Adipocyte (in vitro differentiated cells): Measurements from ENCODE around the gene PDZD2.
"Not testable (repeated sequence)": the region's sequence is repeated elsewhere in the genome, so short reads cannot be mapped to it uniquely, and the experiment has no call there.

Experiments
- DNase-seq: peaks from one replicate; pipeline ENCODE4 v3.0.0-alpha.2; 2015; ENCODE audit warnings: low read depth
- H3K27me3 ChIP-seq: replicated peaks from 2 replicates; pipeline ENCODE4 v1.7.0; 2013; ENCODE audit warnings: mild to moderate bottlenecking, low read length, moderate library complexity; ENCODE audit not compliant: control insufficient read depth, insufficient read depth
- H3K36me3 ChIP-seq: 2 replicates; pipeline ENCODE4 v1.7.0; 2013; ENCODE audit warnings: low read length, mild to moderate bottlenecking, moderate library complexity; ENCODE audit not compliant: control insufficient read depth, insufficient read depth, severe bottlenecking
- H3K4me1 ChIP-seq: 2 replicates; pipeline ENCODE4 v1.7.0; 2013; ENCODE audit warnings: mild to moderate bottlenecking, low read length, moderate library complexity; ENCODE audit not compliant: control insufficient read depth, insufficient read depth
- H3K4me3 ChIP-seq: 2 replicates; pipeline ENCODE4 v1.7.0; 2013; ENCODE audit warnings: mild to moderate bottlenecking, low read length, moderate library complexity
- H3K9ac ChIP-seq: 2 replicates; pipeline ENCODE4 v1.7.0; 2013; ENCODE audit warnings: mild to moderate bottlenecking, low read length, moderate library complexity
- H3K9me3 ChIP-seq: 2 replicates; pipeline ENCODE4 v1.7.0; 2013; ENCODE audit warnings: mild to moderate bottlenecking, low read length, moderate library complexity; ENCODE audit not compliant: control insufficient read depth

PDZD2 gene

GRCh38 chr5:31720004-31720403, 81.1 kb downstream of the PDZD2 start:
- no peaks in the 10 kb centered on the region for H3K9me3 ChIP-seq
- no peak overlapping the region for H3K4me3 ChIP-seq
- H3K4me1 ChIP-seq: peaks cover 3% of the 10 kb centered on the region
- H3K27me3 ChIP-seq: peaks cover 40% of the 10 kb centered on the region
- no peak for DNase-seq
- no peaks in the 10 kb centered on the region for H3K36me3 ChIP-seq
- H3K9ac ChIP-seq: no peak overlapping the region

- peaks cover 3% of the 10 kb centered on the region for H3K4me1 ChIP-seq
- no peak for DNase-seq
- no peak overlapping the region for H3K4me3 ChIP-seq
- H3K9ac ChIP-seq: no peak overlapping the region
- H3K36me3 ChIP-seq: no peaks in the 10 kb centered on the region
- peaks cover 31% of the 10 kb centered on the region for H3K27me3 ChIP-seq
- H3K9me3 ChIP-seq: no peaks in the 10 kb centered on the region
These were observed 81.9 kb downstream of the PDZD2 start for GRCh38 chr5:31720811-31721345.

GRCh38 chr5:31722111-31722510, 83.2 kb downstream of the PDZD2 start:
- no peak overlapping the region for H3K4me3 ChIP-seq
- H3K9ac ChIP-seq: no peak overlapping the region
- no peak for DNase-seq
- H3K9me3 ChIP-seq: no peaks in the 10 kb centered on the region
- peaks cover 25% of the 10 kb centered on the region for H3K27me3 ChIP-seq
- H3K36me3 ChIP-seq: no peaks in the 10 kb centered on the region
- H3K4me1 ChIP-seq: peaks cover 3% of the 10 kb centered on the region

GRCh38 chr5:31725996-31726395, 87.1 kb downstream of the PDZD2 start:
- Histone ChIP-seq H3K9ac (no peak overlapping the region), H3K27me3 (no peaks in the 10 kb centered on the region), H3K9me3 (no peaks in the 10 kb centered on the region), H3K4me3 (no peak overlapping the region), H3K4me1 (peaks cover 7% of the 10 kb centered on the region), H3K36me3 (no peaks in the 10 kb centered on the region)
- DNase-seq: no peak

- Histone ChIP-seq H3K4me3 (no peak overlapping the region), H3K4me1 (peaks cover 7% of the 10 kb centered on the region), H3K9me3 (no peaks in the 10 kb centered on the region), H3K36me3 (no peaks in the 10 kb centered on the region), H3K27me3 (no peaks in the 10 kb centered on the region), H3K9ac (no peak overlapping the region)
- no peak for DNase-seq
These were observed 88.0 kb downstream of the PDZD2 start for GRCh38 chr5:31726952-31727351.

- Histone ChIP-seq H3K9me3 (no peaks in the 10 kb centered on the region), H3K9ac (no peak overlapping the region), H3K4me3 (no peak overlapping the region), H3K4me1 (peaks cover 4% of the 10 kb centered on the region), H3K27me3 (no peaks in the 10 kb centered on the region), H3K36me3 (no peaks in the 10 kb centered on the region)
- no peak for DNase-seq
These were observed 89.1 kb downstream of the PDZD2 start for GRCh38 chr5:31728039-31728438.

GRCh38 chr5:31728806-31729205, 89.9 kb downstream of the PDZD2 start:
- not testable (repeated sequence) for H3K27me3 ChIP-seq, H3K4me3 ChIP-seq, H3K9ac ChIP-seq, DNase-seq, H3K9me3 ChIP-seq, H3K36me3 ChIP-seq
- peaks cover 10% of the 10 kb centered on the region for H3K4me1 ChIP-seq

GRCh38 chr5:31730139-31730538, 91.2 kb downstream of the PDZD2 start:
- no peaks in the 10 kb centered on the region for H3K36me3 ChIP-seq
- no peak for DNase-seq
- peaks cover 10% of the 10 kb centered on the region for H3K4me1 ChIP-seq
- H3K27me3 ChIP-seq: peaks cover 7% of the 10 kb centered on the region
- no peaks in the 10 kb centered on the region for H3K9me3 ChIP-seq
- H3K9ac ChIP-seq: no peak overlapping the region
- H3K4me3 ChIP-seq: no peak overlapping the region

- Histone ChIP-seq H3K36me3 (no peaks in the 10 kb centered on the region), H3K9me3 (no peaks in the 10 kb centered on the region), H3K27me3 (peaks cover 7% of the 10 kb centered on the region), H3K4me1 (peaks cover 10% of the 10 kb centered on the region), H3K4me3 (no peak overlapping the region), H3K9ac (no peak overlapping the region)
- no peak for DNase-seq
These were observed 92.1 kb downstream of the PDZD2 start for GRCh38 chr5:31731016-31731415.

- no peaks in the 10 kb centered on the region for H3K9me3 ChIP-seq
- H3K36me3 ChIP-seq: no peaks in the 10 kb centered on the region
- H3K4me1 ChIP-seq: peaks cover 10% of the 10 kb centered on the region
- H3K27me3 ChIP-seq: peaks cover 7% of the 10 kb centered on the region
- H3K9ac ChIP-seq: no peak overlapping the region
- DNase-seq: no peak
- no peak overlapping the region for H3K4me3 ChIP-seq
These were observed 92.9 kb downstream of the PDZD2 start for GRCh38 chr5:31731710-31732301.

GRCh38 chr5:31732821-31733220, 93.9 kb downstream of the PDZD2 start:
- not testable (repeated sequence) for H3K9me3 ChIP-seq, H3K4me3 ChIP-seq, H3K27me3 ChIP-seq, H3K36me3 ChIP-seq, DNase-seq, H3K9ac ChIP-seq
- H3K4me1 ChIP-seq: peaks cover 10% of the 10 kb centered on the region

- H3K36me3 ChIP-seq: no peaks in the 10 kb centered on the region
- peaks cover 7% of the 10 kb centered on the region for H3K4me1 ChIP-seq
- DNase-seq: no peak
- no peaks in the 10 kb centered on the region for H3K9me3 ChIP-seq
- H3K27me3 ChIP-seq: peaks cover 7% of the 10 kb centered on the region
- H3K4me3 ChIP-seq: no peak overlapping the region
- H3K9ac ChIP-seq: no peak overlapping the region
These were observed 94.4 kb downstream of the PDZD2 start for GRCh38 chr5:31733371-31733770.
